MCF 10A (cell line): ENCODE results near the gene ZNF280D. TPM values are rescaled to one million over a fixed set of nuclear protein-coding genes. Genes with fewer than 3 reads are reported as not detected.
"Not testable (repeated sequence)": the region's sequence is repeated elsewhere in the genome, so short reads cannot be mapped to it uniquely, and the experiment has no call there.

Experiments used
- BruUV-seq: library from RNA; stranded (reverse); fragments of 400-500 nt; replicated peaks from 2 replicates; lab custom pipeline; 2021; lab: Mats Ljungman, UMichigan
- CTCF ChIA-PET: fragments of 300-600 bp; sonication (Branson Sonifier 250); formaldehyde crosslinking; extraction: SDS; loops from one replicate; lab custom pipeline; 2021; ENCODE audit warnings: antibody characterized with exemption, inconsistent platforms; lab: Yijun Ruan, JAX
- POLR2A ChIA-PET: fragments of 300-600, 350-650 bp; sonication (Branson Sonifier 250); formaldehyde crosslinking; extraction: SDS; loops from one replicate; lab custom pipeline; 2020; ENCODE audit warnings: antibody characterized with exemption, inconsistent platforms; lab: Yijun Ruan, JAX
- DNase-seq: peaks from one replicate; pipeline ENCODE4 v3.0.0-alpha.2; 2018; ENCODE audit not compliant: unreplicated experiment
- H3K27ac Mint-ChIP-seq: one replicate; pipeline ENCODE4 v1.8.0; 2022; ENCODE audit warnings: mild to moderate bottlenecking, low read depth, mixed read lengths; ENCODE audit not compliant: unreplicated experiment
- H3K27me3 Mint-ChIP-seq: one replicate; pipeline ENCODE4 v1.8.0; 2022; ENCODE audit warnings: mixed read lengths; ENCODE audit not compliant: insufficient read depth, unreplicated experiment
- H3K36me3 Mint-ChIP-seq: one replicate; pipeline ENCODE4 v1.8.0; 2022; ENCODE audit warnings: mild to moderate bottlenecking, moderate library complexity, mixed read lengths; ENCODE audit not compliant: insufficient read depth, unreplicated experiment
- H3K4me1 Mint-ChIP-seq: one replicate; pipeline ENCODE4 v1.8.0; 2022; ENCODE audit warnings: mixed read lengths; ENCODE audit not compliant: insufficient read depth, unreplicated experiment
- H3K4me3 Mint-ChIP-seq: one replicate; pipeline ENCODE4 v1.8.0; 2022; ENCODE audit warnings: mild to moderate bottlenecking, moderate library complexity, mixed read lengths; ENCODE audit not compliant: unreplicated experiment
- H3K9me3 Mint-ChIP-seq: one replicate; pipeline ENCODE4 v1.8.0; 2022; ENCODE audit warnings: mixed read lengths; ENCODE audit not compliant: unreplicated experiment
- CTCF ChIP-seq: fragments of 200-600 bp; IDR thresholded peaks from one replicate; pipeline ENCODE4 v1.8.0; 2022; ENCODE audit warnings: antibody characterized with exemption, mild to moderate bottlenecking; ENCODE audit not compliant: unreplicated experiment
- intact Hi-C: fragments of 100-400 bp; cut with micrococcal nuclease; formaldehyde crosslinking; loops from 2 replicates; pipeline ENCODE4 v1.14.1; 2022
- total RNA-seq: library from RNA; stranded (reverse); gene quantifications from 2 replicates; pipeline ENCODE4 v1.2.3, GENCODE V29; 2022

ZNF280D gene
- total RNA-seq, 1 experiment from 2014 or later, result 30.8 TPM

GRCh38 chr15:56718560-56718959, 14.7 kb downstream of the ZNF280D start:
- H3K36me3 Mint-ChIP-seq, result peaks cover 14% of the 10 kb centered on the region
- no peaks in the 10 kb centered on the region for H3K27me3 Mint-ChIP-seq
- H3K4me3 Mint-ChIP-seq, result no peak overlapping the region
- no peak for TF ChIP-seq CTCF
- no peak overlapping the region for H3K27ac Mint-ChIP-seq
- intact Hi-C loops, result no loop called here
- H3K9me3 Mint-ChIP-seq, result no peaks in the 10 kb centered on the region
- CTCF ChIA-PET, result no interaction called here
- no peak for DNase-seq
- POLR2A ChIA-PET, result interaction anchor here (0.7 to 1.6 kb wide), 2 partner anchors 14 to 15 kb away, joined by 4 to 5 read pairs; partner anchors contain the start of gene ZNF280D
- H3K4me1 Mint-ChIP-seq, result peaks cover 21% of the 10 kb centered on the region
- no TSS peak for BruUV-seq

- no peak for TF ChIP-seq CTCF
- DNase-seq, result no peak
- Mint-ChIP-seq H3K27ac (no peak overlapping the region), H3K36me3 (peaks cover 6% of the 10 kb centered on the region), H3K4me3 (no peak overlapping the region), H3K4me1 (peaks cover 13% of the 10 kb centered on the region), H3K27me3 (no peaks in the 10 kb centered on the region), H3K9me3 (no peaks in the 10 kb centered on the region)
- ChIA-PET CTCF (no interaction called here), POLR2A (interaction anchor here (0.5 kb wide), 1 partner anchor 16 kb away, joined by 3 read pairs; no protein-coding TSS in a partner anchor)
- BruUV-seq, result no TSS peak
- intact Hi-C loops, result no loop called here
Measured at GRCh38 chr15:56716334-56716733, 17.0 kb downstream of the ZNF280D start.

GRCh38 chr15:56715220-56715619, 18.1 kb downstream of the ZNF280D start:
- no peak overlapping the region for H3K4me3 Mint-ChIP-seq
- no peak for TF ChIP-seq CTCF
- intact Hi-C loops, result no loop called here

GRCh38 chr15:56709502-56709901, 23.8 kb downstream of the ZNF280D start:
- H3K4me1 Mint-ChIP-seq, H3K27me3 Mint-ChIP-seq, H3K9me3 Mint-ChIP-seq, DNase-seq, CTCF ChIA-PET, intact Hi-C loops, BruUV-seq, POLR2A ChIA-PET, H3K27ac Mint-ChIP-seq, H3K4me3 Mint-ChIP-seq: not testable (repeated sequence)
- peaks cover 11% of the 10 kb centered on the region for H3K36me3 Mint-ChIP-seq

More at GRCh38 chr15:56715220-56715619, 18.1 kb downstream of the ZNF280D start:
- CTCF ChIA-PET, result no interaction called here
- POLR2A ChIA-PET, result no interaction called here
- H3K27me3 Mint-ChIP-seq, result no peaks in the 10 kb centered on the region
- BruUV-seq, result no TSS peak
- H3K4me1 Mint-ChIP-seq, result peaks cover 9% of the 10 kb centered on the region
- DNase-seq, result no peak
- peaks cover 6% of the 10 kb centered on the region for H3K36me3 Mint-ChIP-seq
- no peak overlapping the region for H3K27ac Mint-ChIP-seq
- H3K9me3 Mint-ChIP-seq, result no peaks in the 10 kb centered on the region
